DMS79 treated with DMSO at 0.1 percent for 48 hours (cell line): Measurements from ENCODE around the gene ULBP2.
"Not testable (repeated sequence)": the region's sequence is repeated elsewhere in the genome, so short reads cannot be mapped to it uniquely, and the experiment has no call there.

Experiments used
- DNase-seq: peaks from one replicate; lab custom pipeline; 2025; lab: John Stamatoyannopoulos, UW

ULBP2 gene

GRCh38 chr6:149909701-149910470, 31.9 kb upstream of the ULBP2 start:
- no peak for DNase-seq

- DNase-seq, result no peak
Measured at GRCh38 chr6:149910721-149911151, 31.1 kb upstream of the ULBP2 start.

- DNase-seq, result not testable (repeated sequence)
Measured at GRCh38 chr6:149912680-149913079, 29.1 kb upstream of the ULBP2 start.

GRCh38 chr6:149913085-149913484, 28.7 kb upstream of the ULBP2 start:
- no peak for DNase-seq

GRCh38 chr6:149913540-149914240, 28.1 kb upstream of the ULBP2 start:
- DNase-seq, result no peak

GRCh38 chr6:149915970-149916865, 25.6 kb upstream of the ULBP2 start:
- no peak for DNase-seq

- DNase-seq, result no peak
Measured at GRCh38 chr6:149917679-149918078, 24.1 kb upstream of the ULBP2 start.

GRCh38 chr6:149918151-149918905, 23.5 kb upstream of the ULBP2 start:
- no peak for DNase-seq

- DNase-seq, result not testable (repeated sequence)
Measured at GRCh38 chr6:149919126-149919833, 22.5 kb upstream of the ULBP2 start.

- DNase-seq, result no peak
Measured at GRCh38 chr6:149919834-149920225, 22.0 kb upstream of the ULBP2 start.

- DNase-seq, result no peak
Measured at GRCh38 chr6:149921361-149921760, 20.5 kb upstream of the ULBP2 start.

GRCh38 chr6:149922091-149922490, 19.7 kb upstream of the ULBP2 start:
- DNase-seq, result not testable (repeated sequence)

- peak; percentile 52 for DNase-seq
Measured at GRCh38 chr6:149922642-149923326, 19.0 kb upstream of the ULBP2 start, which contains the start of gene RAET1G. TSS of gene RAET1G (minus strand) at chr6:149923121. CDS start at chr6:149923010, 111 bp downstream.

GRCh38 chr6:149923327-149923986, 18.4 kb upstream of the ULBP2 start:
- DNase-seq, result no peak

- DNase-seq, result no peak
Measured at GRCh38 chr6:149924206-149924932, 17.4 kb upstream of the ULBP2 start.

GRCh38 chr6:149924933-149925252, 16.9 kb upstream of the ULBP2 start:
- no peak for DNase-seq

- DNase-seq, result no peak
Measured at GRCh38 chr6:149925253-149925973, 16.4 kb upstream of the ULBP2 start.

GRCh38 chr6:149925974-149926777, 15.6 kb upstream of the ULBP2 start:
- peak; percentile 24 for DNase-seq
